Measurements from ENCODE around the gene ATMIN. TPM values are rescaled to one million over a fixed set of nuclear protein-coding genes. Genes with fewer than 3 reads are reported as not detected.

The ATMIN gene
- total and polyA plus RNA-seq, 10 of the 15 experiments (the other 5 are each of a cell fraction or from before 2014, with no cell fraction given): 5.2 to 28.9 (median 18.3) TPM

DNA sequence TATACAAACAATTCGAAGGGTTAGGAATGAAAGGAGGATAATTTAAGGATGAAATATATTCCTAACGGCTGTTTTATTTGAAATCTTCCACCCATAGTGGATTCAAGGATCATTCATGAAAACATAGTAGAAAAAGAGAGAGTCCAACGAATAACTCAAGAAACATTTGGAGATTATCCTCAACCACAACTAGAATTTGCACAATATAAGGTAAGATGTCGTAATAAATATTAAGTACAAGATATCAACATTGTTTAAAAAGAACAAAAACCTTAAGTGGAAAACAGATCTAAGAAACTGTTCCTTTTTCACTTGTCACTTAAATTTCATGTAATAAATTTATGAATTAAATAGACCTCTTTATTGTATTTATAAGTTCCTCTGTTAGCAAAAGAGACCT is 9.2 kb upstream of the ATMIN start:
- no peak for ATAC-seq
- DNase-seq (ENCODE audit: low read depth, low spot score): no peak
- ChIA-PET CTCF (interaction anchor here (0.6 kb wide), 1 partner anchor 870 kb away, joined by 3 read pairs; no protein-coding TSS in a partner anchor), RAD21 (ENCODE audit: unreplicated experiment) (no interaction called here), POLR2A (no interaction called here), SMC1A (ENCODE audit: uncharacterized antibody, unreplicated experiment) (no interaction called here)
- in situ Hi-C loops (cut with MboI): no loop called here
- no TSS peak for BruUV-seq (replicated peaks)
- WGBS (ENCODE audit: insufficient coverage, insufficient replicate concordance, low lambda C conversion rate, missing lambda C conversion rate): 86% methylated on average over 4 of the region's 4 CpGs
- Histone ChIP-seq H3K27ac (ENCODE audit: control insufficient read depth, insufficient read depth) (no peak overlapping the region), H2AFZ (ENCODE audit: control insufficient read depth, low read depth, low read length) (no peak overlapping the region), H3K4me1 (ENCODE audit: control insufficient read depth, insufficient read depth, low read length) (no peaks in the 10 kb centered on the region), H3K9ac (ENCODE audit: control insufficient read depth, insufficient read depth, low read length) (no peak overlapping the region), H3K79me2 (ENCODE audit: control insufficient read depth, insufficient read depth, low read length) (no peaks in the 10 kb centered on the region), H3K36me3 (ENCODE audit: control insufficient read depth in 2 of 2, insufficient read depth in 2 of 2, low read length in 1 of 2) (peaks cover 0 to 16% of the 10 kb centered on the region in 2 experiments), H3K4me2 (ENCODE audit: control insufficient read depth, insufficient read depth) (no peak overlapping the region), H3K9me3 (replicated peaks; ENCODE audit: control insufficient read depth, insufficient read depth, low read length) (no peaks in the 10 kb centered on the region; the same call in 2 of the 3 replicates), H3K4me3 (no peak overlapping the region), H3K27me3 (replicated peaks in 1 of 2; ENCODE audit: control insufficient read depth in 2 of 2, insufficient read depth in 2 of 2, low read length in 1 of 2) (no peaks in the 10 kb centered on the region), H4K20me1 (ENCODE audit: control insufficient read depth, insufficient read depth) (no peaks in the 10 kb centered on the region)
- FAIRE-seq: no peak
- intact Hi-C loops (cut with micrococcal nuclease; ENCODE audit: unreplicated experiment): no loop called here
- no peak for TF ChIP-seq ZNF217 (IDR thresholded peaks at IDR 0.05)
- TF ChIP-seq WRNIP1 (IDR thresholded peaks at IDR 0.05; ENCODE audit: borderline replicate concordance, low read depth, low read length): no peak
- TF ChIP-seq ZBTB11 (CRISPR knock-in tag; IDR thresholded peaks at IDR 0.05): no peak
- TF ChIP-seq TBL1XR1 (IDR thresholded peaks at IDR 0.05; ENCODE audit: low read depth, low read length): no peak
- TF ChIP-seq NBN (IDR thresholded peaks at IDR 0.05): no peak
- no peak for TF ChIP-seq MAX (IDR thresholded peaks at IDR 0.05; ENCODE audit: low read depth, low read length)
- no peak for TF ChIP-seq SIX5 (IDR thresholded peaks at IDR 0.05; ENCODE audit: low read depth, low read length, severe bottlenecking)
- no peak for TF ChIP-seq E2F4 (IDR thresholded peaks at IDR 0.05; ENCODE audit: low read depth, low read length)
- TF ChIP-seq HDAC6 (IDR thresholded peaks at IDR 0.05; ENCODE audit: unreplicated experiment): no peak
- TF ChIP-seq ZNF622 (IDR thresholded peaks at IDR 0.05): no peak
- TF ChIP-seq MYB (IDR thresholded peaks at IDR 0.05; ENCODE audit: borderline replicate concordance, low read depth, low read length): no peak
- TF ChIP-seq SMAD1 (IDR thresholded peaks at IDR 0.05; ENCODE audit: low read depth, partially characterized antibody): no peak
- no peak for TF ChIP-seq NR2C1 (IDR thresholded peaks at IDR 0.05)
- no peak for TF ChIP-seq NR2F1 (conservative IDR thresholded peaks at IDR 0.05)
- TF ChIP-seq GATAD2B (conservative IDR thresholded peaks at IDR 0.05; ENCODE audit: low read depth): no peak
- no peak for TF ChIP-seq TCF3 (IDR thresholded peaks at IDR 0.05; ENCODE audit: borderline replicate concordance, insufficient read depth, low read depth, low read length)
- TF ChIP-seq IKZF1 (conservative IDR thresholded peaks at IDR 0.05): no peak
- no peak for TF ChIP-seq IRF3 (IDR thresholded peaks at IDR 0.05)
